ENCODE data around the gene SP3. TPM values are rescaled to one million over a fixed set of nuclear protein-coding genes. Genes with fewer than 3 reads are reported as not detected.

The SP3 gene
- total RNA-seq, 1 donor from 2014 or later, result 94.5 TPM

DNA sequence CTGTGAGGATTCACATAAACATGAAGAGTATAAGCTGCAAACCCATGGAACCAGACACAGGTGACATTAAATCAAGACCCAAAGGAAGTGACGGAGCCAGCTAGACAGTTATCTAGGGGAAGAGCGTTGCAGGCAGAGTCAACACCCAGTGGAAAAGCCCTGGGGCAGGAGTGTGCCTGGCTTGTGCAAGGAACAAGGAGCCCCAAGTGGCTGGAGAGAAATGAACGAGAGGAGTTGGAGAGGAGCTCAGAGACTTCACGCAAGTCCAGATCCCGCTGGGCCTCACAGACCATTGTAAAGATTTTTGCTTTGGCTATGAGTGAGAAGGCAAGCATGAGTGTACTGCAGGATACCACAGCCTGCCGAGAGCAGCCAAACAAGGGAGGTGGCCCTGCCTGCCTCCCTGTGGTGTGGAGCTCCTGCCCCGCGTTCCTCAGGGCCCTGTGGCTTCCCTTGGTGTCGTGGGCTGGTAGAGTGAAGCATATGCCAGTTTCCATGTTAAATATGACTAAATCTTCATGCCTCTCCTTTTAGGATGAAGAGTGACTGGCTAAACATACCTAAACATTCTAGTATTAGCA, 88.2 kb downstream of the SP3 start:
- Mint-ChIP-seq H3K36me3 (no peaks in the 10 kb centered on the region), H3K27me3 (no peaks in the 10 kb centered on the region), H3K4me1 (ENCODE audit: unreplicated experiment) (peaks cover 16% of the 10 kb centered on the region), H3K27ac (no peak overlapping the region), H3K4me3 (no peak overlapping the region), H3K9me3 (peaks cover 3% of the 10 kb centered on the region)
- no peak for DNase-seq (ENCODE audit: extremely low spot score, unreplicated experiment)
- TF ChIP-seq, protein P1, sequence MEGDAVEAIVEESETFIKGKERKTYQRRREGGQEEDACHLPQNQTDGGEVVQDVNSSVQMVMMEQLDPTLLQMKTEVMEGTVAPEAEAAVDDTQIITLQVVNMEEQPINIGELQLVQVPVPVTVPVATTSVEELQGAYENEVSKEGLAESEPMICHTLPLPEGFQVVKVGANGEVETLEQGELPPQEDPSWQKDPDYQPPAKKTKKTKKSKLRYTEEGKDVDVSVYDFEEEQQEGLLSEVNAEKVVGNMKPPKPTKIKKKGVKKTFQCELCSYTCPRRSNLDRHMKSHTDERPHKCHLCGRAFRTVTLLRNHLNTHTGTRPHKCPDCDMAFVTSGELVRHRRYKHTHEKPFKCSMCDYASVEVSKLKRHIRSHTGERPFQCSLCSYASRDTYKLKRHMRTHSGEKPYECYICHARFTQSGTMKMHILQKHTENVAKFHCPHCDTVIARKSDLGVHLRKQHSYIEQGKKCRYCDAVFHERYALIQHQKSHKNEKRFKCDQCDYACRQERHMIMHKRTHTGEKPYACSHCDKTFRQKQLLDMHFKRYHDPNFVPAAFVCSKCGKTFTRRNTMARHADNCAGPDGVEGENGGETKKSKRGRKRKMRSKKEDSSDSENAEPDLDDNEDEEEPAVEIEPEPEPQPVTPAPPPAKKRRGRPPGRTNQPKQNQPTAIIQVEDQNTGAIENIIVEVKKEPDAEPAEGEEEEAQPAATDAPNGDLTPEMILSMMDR (conservative IDR thresholded peaks at IDR 0.05), result no peak

DNA sequence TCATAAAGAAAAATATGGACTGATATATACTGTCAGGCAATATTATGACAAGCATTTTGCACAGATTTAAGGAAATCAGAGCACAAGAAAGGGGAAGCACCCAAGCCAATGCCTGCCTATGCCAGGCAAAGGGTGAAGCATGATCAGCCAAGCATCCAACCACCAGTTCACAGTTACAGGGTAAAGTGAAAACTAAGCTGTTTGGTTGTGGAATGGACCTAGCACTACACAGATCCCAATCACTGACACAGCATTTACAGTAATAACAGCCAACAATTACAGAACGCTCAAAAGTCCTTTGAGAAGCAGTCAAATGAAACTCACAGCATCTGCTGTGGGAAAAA, 90.3 kb downstream of the SP3 start:
- no peak overlapping the region for H3K4me3 Mint-ChIP-seq
- peaks cover 6% of the 10 kb centered on the region for H3K9me3 Mint-ChIP-seq
- TF ChIP-seq, protein P1 (conservative IDR thresholded peaks at IDR 0.05), result no peak
- no peak for DNase-seq (ENCODE audit: extremely low spot score, unreplicated experiment)
- H3K4me1 Mint-ChIP-seq (ENCODE audit: unreplicated experiment), result peaks cover 20% of the 10 kb centered on the region
- H3K36me3 Mint-ChIP-seq, result no peaks in the 10 kb centered on the region
- H3K27ac Mint-ChIP-seq, result no peak overlapping the region
- no peaks in the 10 kb centered on the region for H3K27me3 Mint-ChIP-seq

DNA sequence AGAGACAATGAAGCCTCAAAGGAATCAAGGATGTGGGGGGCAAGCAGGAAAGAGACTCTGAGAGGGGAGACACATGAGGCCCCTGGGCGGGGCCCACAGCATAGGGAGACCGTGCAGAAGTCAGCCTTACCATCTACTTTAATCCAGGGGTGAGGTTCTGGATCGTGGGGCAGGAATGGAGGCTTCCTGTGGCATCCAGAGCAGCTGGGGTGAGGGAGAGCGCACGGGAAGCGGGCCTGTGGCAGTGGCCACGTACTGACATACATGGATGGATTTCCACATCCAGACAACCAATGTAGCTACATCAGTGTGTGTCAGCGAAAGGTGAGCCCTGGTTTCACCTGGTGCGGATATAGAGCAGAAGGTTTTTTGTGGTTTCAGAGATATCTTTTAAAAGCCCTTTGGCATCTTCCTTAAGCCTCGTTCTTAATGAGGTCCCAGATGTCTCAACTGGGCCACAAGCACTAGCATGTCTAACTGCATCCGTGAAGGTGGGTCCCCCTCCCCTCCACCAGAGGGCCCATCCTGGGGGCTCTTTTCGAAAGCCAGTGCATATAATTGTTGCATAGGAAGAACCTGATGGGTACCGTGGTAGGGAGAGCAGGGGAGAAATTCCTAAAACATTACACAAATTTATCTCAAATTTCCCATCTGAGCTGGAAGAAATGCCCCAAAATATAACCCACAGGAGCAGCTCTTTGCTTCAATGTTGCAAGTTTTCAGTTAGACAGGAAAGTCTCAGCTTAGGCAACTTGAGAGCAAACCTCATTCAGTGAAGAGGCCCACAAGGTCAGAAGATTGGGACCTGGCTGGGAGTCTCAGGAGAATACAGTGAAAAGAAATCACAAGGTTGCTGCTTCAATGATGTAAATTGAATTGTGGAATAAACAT, 90.9 kb downstream of the SP3 start:
- Mint-ChIP-seq H3K27ac (peak overlapping the region; percentile 87), H3K27me3 (no peaks in the 10 kb centered on the region), H3K4me3 (no peak overlapping the region), H3K36me3 (no peaks in the 10 kb centered on the region), H3K4me1 (ENCODE audit: unreplicated experiment) (peaks cover 24% of the 10 kb centered on the region), H3K9me3 (peaks cover 6% of the 10 kb centered on the region)
- no peak for DNase-seq (ENCODE audit: extremely low spot score, unreplicated experiment)
- TF ChIP-seq, protein P1 (conservative IDR thresholded peaks at IDR 0.05), result no peak

- no peak overlapping the region for H3K4me3 Mint-ChIP-seq
- DNase-seq (ENCODE audit: extremely low spot score, unreplicated experiment), result no peak
- TF ChIP-seq, protein P1 (conservative IDR thresholded peaks at IDR 0.05), result no peak
- peaks cover 6% of the 10 kb centered on the region for H3K9me3 Mint-ChIP-seq
- H3K27ac Mint-ChIP-seq, result peak overlapping the region; percentile 87
- no peaks in the 10 kb centered on the region for H3K36me3 Mint-ChIP-seq
- H3K4me1 Mint-ChIP-seq (ENCODE audit: unreplicated experiment), result peaks cover 30% of the 10 kb centered on the region
- no peaks in the 10 kb centered on the region for H3K27me3 Mint-ChIP-seq
These were observed 92.5 kb downstream of the SP3 start for GRCh38 chr2:173872714-173873113.

DNA sequence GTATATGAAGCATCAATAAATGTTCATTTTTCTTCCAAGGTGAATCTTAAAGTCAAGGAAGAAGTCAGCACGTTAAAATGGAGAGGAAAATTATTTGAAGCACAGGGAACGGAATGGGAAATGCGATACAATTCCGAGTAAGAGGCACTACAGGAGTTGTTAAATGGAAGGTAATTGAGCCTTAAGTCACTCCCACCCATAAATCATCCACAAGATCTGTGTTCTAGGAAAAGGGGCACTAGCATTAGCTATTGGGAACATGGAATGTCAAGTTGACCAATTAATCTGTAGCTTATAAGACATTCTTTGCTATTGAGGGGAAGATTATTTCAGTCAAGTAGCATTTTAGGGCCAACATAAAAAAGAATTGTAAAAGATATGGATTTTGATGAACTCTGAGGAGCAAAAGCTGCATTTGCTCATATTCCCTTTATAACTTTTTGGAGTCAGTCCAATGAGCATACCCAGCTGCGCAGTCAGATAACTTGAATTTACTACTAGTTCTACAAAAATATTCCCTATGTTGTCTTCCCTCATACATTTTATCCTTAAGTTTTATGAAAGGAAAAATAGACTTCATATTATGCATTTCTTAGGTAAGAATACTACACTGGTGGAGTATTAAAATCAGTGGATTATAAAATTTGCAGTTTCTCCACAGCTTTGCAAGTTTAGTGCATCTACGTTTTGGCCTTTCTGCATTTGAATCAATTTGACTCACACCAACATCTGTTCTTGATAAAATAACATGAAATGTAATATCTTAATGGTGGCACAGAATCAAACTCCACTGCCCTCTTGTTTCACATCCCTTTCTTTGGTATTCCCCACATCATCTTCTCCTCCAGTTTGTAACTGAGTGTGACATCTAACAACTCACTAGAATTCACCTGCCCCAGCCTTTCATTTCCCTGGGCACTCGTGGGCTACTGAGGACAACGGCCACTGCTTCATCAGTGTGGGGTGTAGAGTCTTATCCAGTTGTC, 95.6 kb downstream of the SP3 start:
- H3K27me3 Mint-ChIP-seq, result no peaks in the 10 kb centered on the region
- no peak overlapping the region for H3K4me3 Mint-ChIP-seq
- peaks cover 35% of the 10 kb centered on the region for H3K4me1 Mint-ChIP-seq (ENCODE audit: unreplicated experiment)
- TF ChIP-seq, protein P1 (conservative IDR thresholded peaks at IDR 0.05), result no peak
- DNase-seq (ENCODE audit: extremely low spot score, unreplicated experiment), result no peak
- H3K9me3 Mint-ChIP-seq, result peaks cover 6% of the 10 kb centered on the region
- no peaks in the 10 kb centered on the region for H3K36me3 Mint-ChIP-seq
- H3K27ac Mint-ChIP-seq, result no peak overlapping the region
